IMR-90 (cell line): Measurements from ENCODE around the gene PIP4P1. TPM values are rescaled to one million over a fixed set of nuclear protein-coding genes. Genes with fewer than 3 reads are reported as not detected.

Source experiments
- ATAC-seq: fragments of 200-7000 bp; cut with Tn5 transposase; 2 replicates; pipeline ENCODE4 v1.9.1; 2020; ENCODE audit warnings: low read depth, mild to moderate bottlenecking, moderate library complexity
- BruUV-seq: library from RNA; stranded (reverse); fragments of 400-500 nt; replicated peaks from 2 replicates; lab custom pipeline; 2021; lab: Mats Ljungman, UMichigan
- CTCF ChIA-PET: fragments of 300-600 bp; formaldehyde crosslinking; extraction: SDS; loops from one replicate; lab custom pipeline; 2021; ENCODE audit warnings: antibody characterized with exemption; lab: Yijun Ruan, JAX
- POLR2A ChIA-PET: fragments of 300-600 bp; sonication (Branson Sonifier 250); formaldehyde crosslinking; loops from one replicate; lab custom pipeline; 2022; ENCODE audit warnings: antibody characterized with exemption; ENCODE audit not compliant: unreplicated experiment; lab: Charles Lee
- DNase-seq: peaks from one replicate; pipeline ENCODE4 v3.0.0; 2013
- H2AFZ ChIP-seq: replicated peaks from 2 replicates; pipeline ENCODE3; 2013; ENCODE audit warnings: low read length, mild to moderate bottlenecking; ENCODE audit not compliant: poor library complexity
- H2AK5ac ChIP-seq: 2 replicates; pipeline ENCODE4 v1.6.1; 2013; ENCODE audit warnings: low read depth, low read length, inconsistent platforms
- H2AK9ac ChIP-seq: replicated peaks from 2 replicates; pipeline ENCODE3; 2013; ENCODE audit warnings: mild to moderate bottlenecking, low read depth, low read length, moderate library complexity; ENCODE audit not compliant: poor library complexity
- H2BK120ac ChIP-seq: 2 replicates; pipeline ENCODE4 v1.6.1; 2013; ENCODE audit warnings: low read depth, low read length, inconsistent platforms
- H2BK15ac ChIP-seq: 3 replicates; pipeline ENCODE4 v1.6.1; 2013; ENCODE audit warnings: low read depth, low read length, inconsistent platforms
- H2BK20ac ChIP-seq: 2 replicates; pipeline ENCODE4 v1.6.1; 2013; ENCODE audit warnings: low read depth, mild to moderate bottlenecking, inconsistent platforms, low read length, moderate library complexity
- H2BK5ac ChIP-seq: 2 replicates; pipeline ENCODE4 v1.6.1; 2013; ENCODE audit warnings: mild to moderate bottlenecking, low read depth, low read length, inconsistent platforms; ENCODE audit not compliant: poor library complexity, severe bottlenecking
- H3K14ac ChIP-seq: replicated peaks from 2 replicates; pipeline ENCODE4 v1.6.1; 2013; ENCODE audit warnings: low read depth, low read length, inconsistent platforms
- H3K18ac ChIP-seq: 2 replicates; pipeline ENCODE4 v1.6.1; 2013; ENCODE audit warnings: low read depth, low read length, control low read depth
- H3K23ac ChIP-seq: 2 replicates; pipeline ENCODE4 v1.6.1; 2013; ENCODE audit warnings: low read depth, low read length, inconsistent platforms
- H3K27ac ChIP-seq: 2 replicates; pipeline ENCODE4 v1.5.1; 2013; ENCODE audit warnings: mild to moderate bottlenecking, control low read depth, low read length; ENCODE audit not compliant: insufficient read depth
- H3K27me3 ChIP-seq: 2 replicates; pipeline ENCODE4 v1.6.1; 2013; ENCODE audit warnings: low read length; ENCODE audit not compliant: control insufficient read depth, insufficient read depth
- H3K36me3 ChIP-seq: 2 replicates; pipeline ENCODE4 v1.6.1; 2013; ENCODE audit warnings: low read length, mixed read lengths; ENCODE audit not compliant: control insufficient read depth, insufficient read depth
- H3K4ac ChIP-seq: 2 replicates; pipeline ENCODE4 v1.6.1; 2013; ENCODE audit warnings: low read depth, low read length, inconsistent platforms
- H3K4me1 ChIP-seq: 2 replicates; pipeline ENCODE4 v1.6.1; 2013; ENCODE audit warnings: low read length, mixed read lengths; ENCODE audit not compliant: control insufficient read depth, insufficient read depth
- H3K4me2 ChIP-seq: 2 replicates; pipeline ENCODE4 v1.6.1; 2013; ENCODE audit warnings: low read depth, mild to moderate bottlenecking, control low read depth, low read length, moderate library complexity
- H3K4me3 ChIP-seq: 2 replicates; pipeline ENCODE4 v1.5.1; 2013; ENCODE audit warnings: low read depth, mild to moderate bottlenecking, control low read depth, low read length, moderate library complexity; ENCODE audit not compliant: insufficient read depth
- H3K56ac ChIP-seq: 2 replicates; pipeline ENCODE4 v1.6.1; 2013; ENCODE audit warnings: low read length, inconsistent platforms; ENCODE audit not compliant: insufficient read depth; ENCODE audit errors: extremely low read depth
- H3K79me1 ChIP-seq, 2 experiments: 2 replicates each; pipeline ENCODE4 v1.6.1; 2013; ENCODE audit warnings: low read length in 2 of 2, inconsistent platforms in 1 of 2, low read depth in 1 of 2
- H3K9ac ChIP-seq: 2 replicates; pipeline ENCODE4 v1.6.1; 2013; ENCODE audit warnings: low read depth, low read length, control low read depth
- H3K9me1 ChIP-seq: 2 replicates; pipeline ENCODE4 v1.6.1; 2013; ENCODE audit warnings: low read length, inconsistent platforms; ENCODE audit not compliant: insufficient read depth
- H3K9me3 ChIP-seq: 2 replicates; pipeline ENCODE4 v1.6.1; 2013; ENCODE audit warnings: low read length; ENCODE audit not compliant: control insufficient read depth, insufficient read depth
- H4K20me1 ChIP-seq: 2 replicates; pipeline ENCODE4 v1.6.1; 2013; ENCODE audit warnings: low read length, inconsistent platforms; ENCODE audit not compliant: insufficient read depth
- H4K5ac ChIP-seq: 2 replicates; pipeline ENCODE4 v1.6.1; 2013; ENCODE audit warnings: mild to moderate bottlenecking, low read depth, low read length, control low read depth
- H4K8ac ChIP-seq, 2 experiments: 2 replicates each; pipeline ENCODE4 v1.6.1; 2013; ENCODE audit warnings: low read depth in 2 of 2, low read length in 2 of 2, control low read depth in 1 of 2, inconsistent platforms in 1 of 2
- H4K91ac ChIP-seq: 2 replicates; pipeline ENCODE4 v1.6.1; 2013; ENCODE audit warnings: low read depth, low read length, inconsistent platforms; ENCODE audit not compliant: insufficient read depth
- BHLHE40 ChIP-seq: fragments of 150-350 bp; IDR thresholded peaks from 2 replicates; pipeline ENCODE4 v1.6.1; 2016; ENCODE audit warnings: mild to moderate bottlenecking, low read depth, low read length
- FOS ChIP-seq: fragments of 150-350 bp; IDR thresholded peaks from 2 replicates; pipeline ENCODE4 v1.6.1; 2016; ENCODE audit warnings: low read depth, low read length
- MAFK ChIP-seq: IDR thresholded peaks from 2 replicates; pipeline ENCODE4 v1.6.1; 2012; ENCODE audit warnings: low read depth, low read length, improper control_type of control experiment
- MAZ ChIP-seq: IDR thresholded peaks from 2 replicates; pipeline ENCODE4 v1.6.1; 2012; ENCODE audit warnings: low read depth, mild to moderate bottlenecking, low read length, improper control_type of control experiment, moderate library complexity, borderline replicate concordance
- MXI1 ChIP-seq: IDR thresholded peaks from 2 replicates; pipeline ENCODE4 v1.6.1; 2012; ENCODE audit warnings: low read depth, mild to moderate bottlenecking, low read length, moderate library complexity, borderline replicate concordance
- NFE2L2 ChIP-seq: fragments of 150-350 bp; IDR thresholded peaks from 2 replicates; pipeline ENCODE4 v1.6.1; 2016; ENCODE audit warnings: low read depth, mild to moderate bottlenecking, low read length
- RFX5 ChIP-seq: IDR thresholded peaks from 2 replicates; pipeline ENCODE4 v1.8.0; 2012; ENCODE audit warnings: low read depth, mild to moderate bottlenecking, low read length, moderate library complexity
- USF2 ChIP-seq: fragments of 150-350 bp; IDR thresholded peaks from 2 replicates; pipeline ENCODE4 v1.6.1; 2017; ENCODE audit warnings: mild to moderate bottlenecking, antibody characterized with exemption, low read length, low read depth
- WGBS, 2 experiments: methylation state at CpG; one replicate each; pipeline versions ENCODE4 v1.1.5 to v1.1.7; 2013; ENCODE audit warnings: missing lambda C conversion rate in 2 of 2; ENCODE audit not compliant: insufficient read length in 1 of 2; ENCODE audit errors: extremely low coverage in 2 of 2; 5-methylcytosine and 5-hydroxymethylcytosine counted together
- dilution Hi-C: fragments of 300-500 bp; cut with HindIII; formaldehyde crosslinking; loops from one replicate; pipeline ENCODE4 v1.14.3; 2018; ENCODE audit warnings: low sequenced_read_pairs; ENCODE audit not compliant: unreplicated experiment
- in situ Hi-C: fragments of 300-500 bp; cut with MboI; formaldehyde crosslinking; loops from 3 replicates; pipeline ENCODE4 v1.14.3; 2019; ENCODE audit warnings: low sequenced_read_pairs, inconsistent platforms, mixed read lengths
- intact Hi-C: fragments of 100-400 bp; cut with micrococcal nuclease; formaldehyde crosslinking; loops from 2 replicates; pipeline ENCODE4 v1.10.0; 2022
- polyA plus RNA-seq, 3 experiments: library from polyadenylated mRNA; depleted of rRNA; stranded (reverse); fragments of >200 nt; gene quantifications; 2 replicates each; pipeline ENCODE4 v1.2.3, GENCODE V29; 2012; ENCODE audit warnings: low replicate concordance in 1 of 3
- total RNA-seq: library from RNA; depleted of rRNA; stranded (reverse); fragments of >200 nt; gene quantifications from 2 replicates; pipeline ENCODE4 v1.2.3, GENCODE V29; 2012

PIP4P1 gene
- total and polyA plus RNA-seq, 2 of the 4 experiments (the other 2 are of a cell fraction): 15.2 to 27.8 TPM

DNA sequence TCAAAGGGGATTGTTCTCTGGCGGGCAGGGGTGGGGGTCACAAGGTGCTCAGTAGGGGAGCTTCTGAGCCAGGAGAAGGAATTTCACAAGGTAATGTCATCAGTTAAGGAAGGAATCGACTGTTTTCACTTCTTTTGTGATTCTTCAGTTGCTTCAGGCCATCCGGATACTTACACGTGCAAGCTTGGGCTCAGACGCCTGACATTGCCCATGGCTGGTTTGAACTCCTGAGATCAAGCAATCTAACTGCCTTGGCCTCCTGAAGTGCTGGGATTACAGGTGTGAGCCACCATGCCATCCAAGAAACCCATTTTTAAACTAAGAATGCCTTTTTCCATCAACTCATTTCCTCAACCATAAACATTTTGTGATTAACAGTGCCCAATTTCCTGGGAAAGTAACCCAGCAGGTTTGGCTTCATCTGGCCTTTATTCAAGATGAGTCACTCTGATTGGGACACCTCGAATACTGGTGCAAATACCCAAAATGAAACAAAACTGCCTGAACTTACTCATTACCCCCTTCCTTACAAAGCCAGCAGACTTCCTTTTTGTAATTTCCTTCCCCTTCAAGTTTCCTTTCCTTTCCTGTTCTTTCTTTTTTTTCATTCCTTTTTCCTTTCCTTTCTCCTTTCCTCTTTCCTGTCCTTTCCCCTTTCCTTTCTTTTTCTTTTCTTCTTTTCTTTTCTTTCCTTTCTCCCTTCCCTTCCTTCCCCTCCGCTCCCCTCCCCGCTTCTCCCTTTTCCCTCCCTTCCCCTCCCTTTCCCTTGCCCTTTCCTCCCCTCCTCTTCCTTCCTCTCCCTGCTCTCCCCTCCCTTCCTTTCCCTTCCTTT lies 33.9 kb upstream of the PIP4P1 start:
- Histone ChIP-seq H3K27ac (no peak overlapping the region), H2BK120ac (no peak overlapping the region), H3K4ac (no peak overlapping the region), H3K4me3 (no peak overlapping the region), H4K5ac (no peak overlapping the region), H3K9ac (no peak overlapping the region), H3K18ac (no peak overlapping the region), H2BK15ac (no peak overlapping the region), H4K20me1 (no peaks in the 10 kb centered on the region), H3K23ac (no peak overlapping the region), H3K14ac (no peak overlapping the region), H3K79me1 (no peaks in the 10 kb centered on the region), H2AFZ (no peak overlapping the region), H3K36me3 (no peaks in the 10 kb centered on the region), H3K4me2 (no peak overlapping the region), H2AK9ac (no peak overlapping the region), H2AK5ac (no peak overlapping the region), H2BK20ac (no peak overlapping the region), H3K9me1 (no peaks in the 10 kb centered on the region), H3K9me3 (no peaks in the 10 kb centered on the region), H2BK5ac (no peak overlapping the region), H4K8ac (no peak overlapping the region), H3K56ac (no peak overlapping the region), H4K91ac (no peak overlapping the region), H3K27me3 (no peaks in the 10 kb centered on the region), H3K4me1 (no peaks in the 10 kb centered on the region; the same call in 1 of the 2 replicates)
- dilution Hi-C loops (no loop called here), in situ Hi-C loops (no loop called here), intact Hi-C loops (no loop called here)
- 91% methylated on average over 2 of the region's 8 CpGs; no CpG with 5 or more reads in 1 of the 2 experiments for WGBS, 2 experiments
- ChIA-PET CTCF (no interaction called here), POLR2A (no interaction called here)
- TF ChIP-seq USF2: no peak
- TF ChIP-seq FOS: no peak
- no peak for TF ChIP-seq RFX5
- no peak for TF ChIP-seq BHLHE40
- TF ChIP-seq MAZ: no peak
- no peak for TF ChIP-seq NFE2L2
- TF ChIP-seq MAFK: no peak
- TF ChIP-seq MXI1: no peak
- no TSS peak for BruUV-seq
- ATAC-seq (no peak), DNase-seq (peak; percentile 53)
